Measurements from ENCODE around the gene RTN4RL2.

The RTN4RL2 gene

GRCh38 chr11:57511741-57512430, 51.6 kb downstream of the RTN4RL2 start:
- TF ChIP-seq, protein P1, sequence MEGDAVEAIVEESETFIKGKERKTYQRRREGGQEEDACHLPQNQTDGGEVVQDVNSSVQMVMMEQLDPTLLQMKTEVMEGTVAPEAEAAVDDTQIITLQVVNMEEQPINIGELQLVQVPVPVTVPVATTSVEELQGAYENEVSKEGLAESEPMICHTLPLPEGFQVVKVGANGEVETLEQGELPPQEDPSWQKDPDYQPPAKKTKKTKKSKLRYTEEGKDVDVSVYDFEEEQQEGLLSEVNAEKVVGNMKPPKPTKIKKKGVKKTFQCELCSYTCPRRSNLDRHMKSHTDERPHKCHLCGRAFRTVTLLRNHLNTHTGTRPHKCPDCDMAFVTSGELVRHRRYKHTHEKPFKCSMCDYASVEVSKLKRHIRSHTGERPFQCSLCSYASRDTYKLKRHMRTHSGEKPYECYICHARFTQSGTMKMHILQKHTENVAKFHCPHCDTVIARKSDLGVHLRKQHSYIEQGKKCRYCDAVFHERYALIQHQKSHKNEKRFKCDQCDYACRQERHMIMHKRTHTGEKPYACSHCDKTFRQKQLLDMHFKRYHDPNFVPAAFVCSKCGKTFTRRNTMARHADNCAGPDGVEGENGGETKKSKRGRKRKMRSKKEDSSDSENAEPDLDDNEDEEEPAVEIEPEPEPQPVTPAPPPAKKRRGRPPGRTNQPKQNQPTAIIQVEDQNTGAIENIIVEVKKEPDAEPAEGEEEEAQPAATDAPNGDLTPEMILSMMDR (IDR thresholded peaks at IDR 0.05; ENCODE audit: extremely low read depth, insufficient read depth, missing control alignments): no peak
- no peak for DNase-seq (ENCODE audit: low spot score)
- in situ Hi-C loops (cut with MboI; ENCODE audit: low pct_unique_long_range_greater_than_20kb, low sequenced_read_pairs, unreplicated experiment): loop anchor here (25.0 kb wide), 1 partner anchor 150 kb away; no protein-coding TSS in a partner anchor

DNA sequence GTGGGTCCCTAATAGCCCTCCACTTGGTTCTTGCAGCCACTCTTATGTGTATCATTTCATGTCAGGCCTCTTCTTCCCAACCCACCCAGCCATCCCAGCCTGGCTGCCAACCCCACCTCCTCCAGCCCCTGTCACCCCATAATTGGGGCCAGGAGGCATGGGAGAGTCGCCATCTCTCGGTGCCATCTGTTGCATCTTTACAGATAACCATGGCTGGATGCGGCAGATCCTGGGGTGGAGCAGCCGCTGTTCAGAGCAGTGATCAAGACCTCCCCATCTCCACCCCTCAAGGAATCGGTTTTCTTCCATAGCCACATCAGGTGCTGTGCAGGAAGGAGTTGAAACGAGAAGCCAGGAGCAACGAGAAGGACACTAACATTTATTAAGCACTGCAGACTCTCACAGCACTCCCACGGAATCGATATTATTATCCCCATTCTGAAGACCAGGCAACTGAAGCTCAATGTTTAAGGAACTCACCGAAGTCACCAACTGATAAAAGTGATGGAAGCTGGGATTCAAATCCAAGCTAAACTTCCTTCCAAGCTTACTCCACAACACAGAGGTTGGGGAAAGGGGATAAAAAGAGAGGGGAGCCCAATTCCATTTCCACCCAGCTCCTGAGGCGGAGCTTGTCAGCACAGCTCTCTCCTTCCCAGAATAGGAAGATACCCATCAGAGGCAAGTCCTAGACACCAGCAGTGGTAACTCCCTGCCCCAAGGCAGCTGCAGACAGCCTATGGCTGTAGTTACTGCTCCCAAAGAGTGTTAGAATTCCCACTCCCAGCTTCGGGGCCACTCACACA, 52.5 kb downstream of the RTN4RL2 start:
- DNase-seq (ENCODE audit: low spot score): peak; percentile 7
- in situ Hi-C loops (cut with MboI; ENCODE audit: low pct_unique_long_range_greater_than_20kb, low sequenced_read_pairs, unreplicated experiment): loop anchor here (25.0 kb wide), 1 partner anchor 151 kb away; no protein-coding TSS in a partner anchor
- TF ChIP-seq, protein P1 (IDR thresholded peaks at IDR 0.05; ENCODE audit: extremely low read depth, insufficient read depth, missing control alignments): no peak

- in situ Hi-C loops (cut with MboI; ENCODE audit: low pct_unique_long_range_greater_than_20kb, low sequenced_read_pairs, unreplicated experiment): loop anchor here (25.0 kb wide), 1 partner anchor 151 kb away; no protein-coding TSS in a partner anchor
Measured at GRCh38 chr11:57513452-57513795, 53.1 kb downstream of the RTN4RL2 start.

GRCh38 chr11:57513911-57514537, 53.7 kb downstream of the RTN4RL2 start:
- DNase-seq (ENCODE audit: low spot score): peak; percentile 58
- TF ChIP-seq, protein P1 (IDR thresholded peaks at IDR 0.05; ENCODE audit: extremely low read depth, insufficient read depth, missing control alignments): no peak
- in situ Hi-C loops (cut with MboI; ENCODE audit: low pct_unique_long_range_greater_than_20kb, low sequenced_read_pairs, unreplicated experiment): loop anchor here (25.0 kb wide), 1 partner anchor 152 kb away; no protein-coding TSS in a partner anchor

More at GRCh38 chr11:57513452-57513795, 53.1 kb downstream of the RTN4RL2 start:
- DNase-seq (ENCODE audit: low spot score): no peak
- TF ChIP-seq, protein P1 (IDR thresholded peaks at IDR 0.05; ENCODE audit: extremely low read depth, insufficient read depth, missing control alignments): no peak

- in situ Hi-C loops (cut with MboI; ENCODE audit: low pct_unique_long_range_greater_than_20kb, low sequenced_read_pairs, unreplicated experiment): loop anchor here (25.0 kb wide), 1 partner anchor 152 kb away; no protein-coding TSS in a partner anchor
- TF ChIP-seq, protein P1 (IDR thresholded peaks at IDR 0.05; ENCODE audit: extremely low read depth, insufficient read depth, missing control alignments): no peak
- peak; percentile 72 for DNase-seq (ENCODE audit: low spot score)
Measured at GRCh38 chr11:57514538-57515331, 54.4 kb downstream of the RTN4RL2 start.

Measured in GM13977 (cell line).